ENCODE results near the gene RNASEH2B.

RNASEH2B gene

DNA sequence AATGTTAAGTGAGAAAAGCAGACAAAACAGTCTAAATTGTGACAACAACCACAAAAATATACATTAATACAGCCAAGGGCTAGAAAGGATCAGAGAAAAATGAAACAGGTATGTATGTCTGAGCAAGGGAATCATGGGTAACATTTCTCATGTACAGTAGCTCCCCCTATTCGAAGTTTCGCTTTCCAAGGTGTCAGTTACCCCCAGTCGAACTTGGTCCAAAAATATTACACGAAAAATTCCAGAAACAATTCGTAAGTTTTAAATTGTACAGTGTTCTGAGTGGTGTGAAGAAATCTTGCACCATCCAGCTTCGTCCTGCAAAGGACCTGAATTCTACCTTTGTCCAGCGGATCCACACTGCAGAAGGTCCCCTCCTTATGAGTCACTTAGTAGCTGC is 1.8 kb upstream of the RNASEH2B start:
- Histone ChIP-seq H3K27ac (ENCODE audit: low read depth, low read length, severe bottlenecking) (no peak overlapping the region), H3K4me1 (ENCODE audit: control insufficient read depth, insufficient read depth, low read length, poor library complexity, severe bottlenecking) (peaks cover 12% of the 10 kb centered on the region), H3K36me3 (ENCODE audit: control insufficient read depth, insufficient read depth, low read length) (no peaks in the 10 kb centered on the region), H3K9me3 (ENCODE audit: control insufficient read depth, low read length) (no peaks in the 10 kb centered on the region), H3K4me3 (ENCODE audit: extremely low read depth, insufficient read depth, low read length, poor library complexity, severe bottlenecking) (no peak overlapping the region)
- WGBS, 2 experiments (ENCODE audit: insufficient coverage in 2 of 2): 88 to 97% methylated on average over 6 to 7 of the region's 7 CpGs

DNA sequence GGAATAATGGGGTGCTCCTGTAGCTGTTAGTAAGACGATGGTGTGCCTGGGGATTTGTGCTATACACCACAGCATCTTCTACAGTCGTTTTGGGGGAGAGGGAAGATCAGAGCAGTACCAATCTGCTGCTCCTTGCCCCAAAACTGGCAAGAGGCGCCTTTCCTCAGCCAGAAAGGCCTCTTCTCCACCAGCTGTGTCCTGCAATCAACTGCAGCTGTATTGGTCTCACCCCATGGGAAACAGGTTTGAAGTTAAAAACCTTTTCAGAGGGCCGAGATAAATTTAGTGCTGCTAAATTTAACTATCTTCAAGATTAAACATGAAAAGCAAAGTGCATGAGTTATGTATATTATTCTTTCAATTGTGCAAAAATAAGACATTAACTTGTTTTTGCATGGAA is 1.2 kb upstream of the RNASEH2B start:
- Histone ChIP-seq H3K4me3 (ENCODE audit: extremely low read depth, insufficient read depth, low read length, poor library complexity, severe bottlenecking) (no peak overlapping the region), H3K9me3 (ENCODE audit: control insufficient read depth, low read length) (no peaks in the 10 kb centered on the region), H3K4me1 (ENCODE audit: control insufficient read depth, insufficient read depth, low read length, poor library complexity, severe bottlenecking) (peaks cover 12% of the 10 kb centered on the region), H3K27ac (ENCODE audit: low read depth, low read length, severe bottlenecking) (no peak overlapping the region), H3K36me3 (ENCODE audit: control insufficient read depth, insufficient read depth, low read length) (no peaks in the 10 kb centered on the region)
- no CpG with 5 or more reads among the region's 4 CpGs for WGBS, 2 experiments (ENCODE audit: insufficient coverage in 2 of 2)

DNA sequence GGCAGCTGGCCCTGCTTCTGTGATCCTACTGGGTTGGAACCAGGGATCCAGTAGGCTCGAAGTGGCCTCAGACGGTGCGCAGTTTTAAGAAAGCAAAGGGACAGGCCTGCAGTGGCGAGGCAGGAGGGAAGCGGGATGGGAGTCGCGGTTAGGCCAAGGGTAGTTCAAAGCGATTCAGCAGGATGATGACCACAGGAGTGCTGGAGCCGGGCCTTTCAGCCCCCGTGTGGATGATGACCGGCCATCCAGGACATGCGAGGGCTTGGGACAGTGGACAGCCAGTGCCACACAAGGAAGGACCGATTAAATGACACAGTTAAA is 854 bp downstream of the RNASEH2B start:
- Histone ChIP-seq H3K9me3 (ENCODE audit: control insufficient read depth, low read length) (no peaks in the 10 kb centered on the region), H3K27ac (ENCODE audit: low read depth, low read length, severe bottlenecking) (peak overlapping the region; percentile 71), H3K4me3 (ENCODE audit: extremely low read depth, insufficient read depth, low read length, poor library complexity, severe bottlenecking) (peak overlapping the region; percentile 63), H3K36me3 (ENCODE audit: control insufficient read depth, insufficient read depth, low read length) (no peaks in the 10 kb centered on the region), H3K4me1 (ENCODE audit: control insufficient read depth, insufficient read depth, low read length, poor library complexity, severe bottlenecking) (peaks cover 22% of the 10 kb centered on the region)
- 4 to 9% methylated on average over 7 to 12 of the region's 13 CpGs for WGBS, 2 experiments (ENCODE audit: insufficient coverage in 2 of 2)

DNA sequence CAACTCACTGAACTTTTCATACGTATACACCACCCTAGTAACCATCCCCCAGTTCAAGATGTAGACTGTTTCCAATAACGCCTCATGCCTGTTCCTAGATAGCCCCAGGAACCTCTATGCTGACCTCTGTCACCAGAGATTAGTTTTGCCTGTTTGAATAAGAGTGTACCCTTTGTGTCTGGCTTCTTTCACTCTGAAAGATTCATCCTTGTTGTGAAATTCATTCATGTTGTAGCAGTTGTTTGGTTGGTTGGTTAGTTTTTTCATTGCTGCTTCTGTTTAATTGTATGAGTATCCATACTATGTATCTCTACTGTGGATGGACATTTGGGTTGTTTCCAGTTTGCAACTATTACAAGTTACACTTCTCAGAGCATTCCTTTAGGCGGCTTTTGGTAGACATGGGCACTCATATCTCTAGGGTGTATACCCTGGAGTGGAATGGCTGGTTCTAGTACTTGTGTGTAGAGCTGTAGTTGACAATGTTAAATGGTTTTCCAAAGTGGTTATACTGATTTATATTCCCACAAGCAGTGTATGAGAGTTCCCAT is 1.6 kb downstream of the RNASEH2B start:
- Histone ChIP-seq H3K9me3 (ENCODE audit: control insufficient read depth, low read length) (no peaks in the 10 kb centered on the region), H3K27ac (ENCODE audit: low read depth, low read length, severe bottlenecking) (no peak overlapping the region), H3K36me3 (ENCODE audit: control insufficient read depth, insufficient read depth, low read length) (no peaks in the 10 kb centered on the region), H3K4me3 (ENCODE audit: extremely low read depth, insufficient read depth, low read length, poor library complexity, severe bottlenecking) (peak overlapping the region; percentile 63), H3K4me1 (ENCODE audit: control insufficient read depth, insufficient read depth, low read length, poor library complexity, severe bottlenecking) (peaks cover 22% of the 10 kb centered on the region)
- 50% methylated on average over 1 of the region's 3 CpGs; no CpG with 5 or more reads in 1 of the 2 experiments for WGBS, 2 experiments (ENCODE audit: insufficient coverage in 2 of 2)

DNA sequence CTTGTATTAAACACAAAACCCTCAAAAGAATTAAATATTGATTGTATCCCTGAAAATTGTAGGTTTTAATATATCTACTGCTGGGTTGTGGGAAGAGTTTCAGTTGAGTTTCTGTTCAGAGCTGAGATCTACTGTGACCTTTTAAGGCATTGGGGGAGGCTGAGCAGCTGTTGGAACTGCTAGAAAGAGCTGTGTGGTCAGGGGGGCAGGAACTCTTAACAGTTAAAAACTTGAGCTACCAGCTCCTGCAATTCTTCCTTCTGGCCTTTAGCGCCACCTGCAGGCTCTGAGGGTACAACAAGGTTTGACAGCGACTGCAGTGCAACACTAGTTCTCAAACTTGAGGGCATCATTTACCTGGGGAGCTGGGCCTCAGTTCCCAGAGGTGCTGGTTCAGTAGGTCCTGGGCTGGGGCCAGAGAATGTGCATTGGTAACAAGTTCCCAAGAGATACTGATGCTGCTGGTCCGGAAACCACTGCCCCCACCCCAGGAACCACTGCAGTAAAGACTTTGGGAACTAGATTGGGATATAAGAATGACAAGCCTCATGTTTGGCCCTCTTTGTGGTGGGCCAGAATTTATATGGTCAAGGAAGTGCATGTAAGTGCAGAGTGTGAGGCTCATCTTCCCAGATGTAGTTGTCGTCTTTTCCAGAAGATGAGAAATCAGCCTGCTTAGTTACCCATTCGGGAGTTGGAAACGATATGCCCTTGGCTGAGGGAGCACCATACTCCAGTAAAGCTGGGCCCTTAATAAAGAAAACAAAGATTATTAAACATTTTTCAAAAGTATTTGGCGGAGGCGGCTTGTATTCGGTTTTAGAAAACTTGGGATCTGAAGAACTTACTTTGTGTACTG is 2.6 kb downstream of the RNASEH2B start:
- Histone ChIP-seq H3K36me3 (ENCODE audit: control insufficient read depth, insufficient read depth, low read length) (no peaks in the 10 kb centered on the region), H3K4me3 (ENCODE audit: extremely low read depth, insufficient read depth, low read length, poor library complexity, severe bottlenecking) (no peak overlapping the region), H3K27ac (ENCODE audit: low read depth, low read length, severe bottlenecking) (no peak overlapping the region), H3K9me3 (ENCODE audit: control insufficient read depth, low read length) (no peaks in the 10 kb centered on the region), H3K4me1 (ENCODE audit: control insufficient read depth, insufficient read depth, low read length, poor library complexity, severe bottlenecking) (peaks cover 22% of the 10 kb centered on the region)
- WGBS, 2 experiments (ENCODE audit: insufficient coverage in 2 of 2): 40 to 57% methylated on average over 4 to 5 of the region's 9 CpGs

DNA sequence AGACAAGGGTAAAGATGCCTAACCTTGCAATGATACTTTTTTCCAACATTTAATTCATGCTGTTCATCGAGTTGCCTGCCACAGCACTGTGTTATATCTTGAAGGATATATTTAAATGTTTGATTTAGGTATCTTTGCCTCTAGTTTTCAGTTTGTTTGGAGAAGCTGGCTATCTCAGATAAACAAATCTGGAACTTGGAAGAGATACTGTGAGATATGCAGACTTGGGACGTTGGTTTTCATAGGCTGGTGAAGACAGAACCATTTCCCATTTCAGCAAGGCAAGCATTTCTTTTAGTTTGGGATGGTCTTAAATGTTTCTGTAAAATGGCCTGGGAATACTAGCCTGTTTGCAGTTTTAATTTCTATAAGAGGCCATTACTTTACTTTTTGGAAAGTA is 3.3 kb downstream of the RNASEH2B start:
- WGBS, 2 experiments (ENCODE audit: insufficient coverage in 2 of 2): 56% methylated on average over 1 of the region's 2 CpGs; no CpG with 5 or more reads in 1 of the 2 experiments
- Histone ChIP-seq H3K27ac (ENCODE audit: low read depth, low read length, severe bottlenecking) (no peak overlapping the region), H3K9me3 (ENCODE audit: control insufficient read depth, low read length) (no peaks in the 10 kb centered on the region), H3K4me3 (ENCODE audit: extremely low read depth, insufficient read depth, low read length, poor library complexity, severe bottlenecking) (no peak overlapping the region), H3K4me1 (ENCODE audit: control insufficient read depth, insufficient read depth, low read length, poor library complexity, severe bottlenecking) (peaks cover 22% of the 10 kb centered on the region), H3K36me3 (ENCODE audit: control insufficient read depth, insufficient read depth, low read length) (no peaks in the 10 kb centered on the region)

DNA sequence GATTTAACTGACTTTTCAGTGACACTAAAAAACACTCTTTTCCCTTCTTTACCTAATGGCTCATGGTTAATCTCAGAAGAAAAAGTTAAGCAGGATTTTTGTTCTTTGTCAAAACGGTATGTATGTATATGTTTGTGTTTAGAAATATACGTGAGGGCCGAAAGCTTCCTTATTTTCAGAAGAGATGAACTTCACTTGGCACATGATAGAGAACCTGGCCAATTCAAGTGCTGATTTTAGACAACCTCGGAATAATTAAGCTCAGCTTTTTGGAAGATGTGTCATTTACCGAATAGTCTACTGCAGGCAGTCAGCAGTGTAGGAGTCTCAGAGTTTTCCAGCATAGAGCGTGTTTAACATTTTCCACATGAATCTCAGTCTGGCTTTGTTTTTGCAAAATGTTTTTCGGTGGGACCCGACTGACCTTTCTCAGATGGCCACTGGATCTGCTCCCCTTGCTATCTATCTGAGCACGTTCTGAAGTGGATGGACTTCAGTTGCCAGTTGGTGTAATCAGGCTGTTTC is 4.6 kb downstream of the RNASEH2B start:
- 93 to 96% methylated on average over 7 to 8 of the region's 9 CpGs for WGBS, 2 experiments (ENCODE audit: insufficient coverage in 2 of 2)
- Histone ChIP-seq H3K36me3 (ENCODE audit: control insufficient read depth, insufficient read depth, low read length) (no peaks in the 10 kb centered on the region), H3K4me3 (ENCODE audit: extremely low read depth, insufficient read depth, low read length, poor library complexity, severe bottlenecking) (no peak overlapping the region), H3K9me3 (ENCODE audit: control insufficient read depth, low read length) (no peaks in the 10 kb centered on the region), H3K4me1 (ENCODE audit: control insufficient read depth, insufficient read depth, low read length, poor library complexity, severe bottlenecking) (peaks cover 22% of the 10 kb centered on the region), H3K27ac (ENCODE audit: low read depth, low read length, severe bottlenecking) (no peak overlapping the region)

DNA sequence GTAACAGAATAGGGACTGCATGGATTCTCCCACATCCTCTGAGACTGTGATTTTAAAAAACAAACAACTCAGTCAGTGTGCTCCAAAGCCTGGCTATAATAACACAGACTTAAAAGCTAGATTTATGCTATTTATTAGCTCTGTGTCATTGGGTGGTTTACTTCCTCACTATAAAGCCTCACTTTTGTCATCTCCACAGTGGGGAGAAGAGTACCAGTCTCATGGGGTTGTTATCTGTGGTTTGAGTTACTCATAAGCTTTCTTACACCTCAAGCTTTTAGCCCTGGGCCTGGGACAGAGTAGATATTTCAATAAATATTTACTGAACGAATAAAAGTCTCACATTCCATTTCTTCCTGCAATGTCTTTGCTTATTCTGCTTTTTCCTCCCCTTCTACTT is 5.3 kb downstream of the RNASEH2B start:
- no peak overlapping the region for H3K27ac ChIP-seq (ENCODE audit: low read depth, low read length, severe bottlenecking)
- no peaks in the 10 kb centered on the region for H3K9me3 ChIP-seq (ENCODE audit: control insufficient read depth, low read length)
- no peak overlapping the region for H3K4me3 ChIP-seq (ENCODE audit: extremely low read depth, insufficient read depth, low read length, poor library complexity, severe bottlenecking)
- 73 to 75% methylated on average over 1 of the region's 1 CpG for WGBS, 2 experiments (ENCODE audit: insufficient coverage in 2 of 2)
- H3K36me3 ChIP-seq (ENCODE audit: control insufficient read depth, insufficient read depth, low read length): no peaks in the 10 kb centered on the region
- peaks cover 22% of the 10 kb centered on the region for H3K4me1 ChIP-seq (ENCODE audit: control insufficient read depth, insufficient read depth, low read length, poor library complexity, severe bottlenecking)

DNA sequence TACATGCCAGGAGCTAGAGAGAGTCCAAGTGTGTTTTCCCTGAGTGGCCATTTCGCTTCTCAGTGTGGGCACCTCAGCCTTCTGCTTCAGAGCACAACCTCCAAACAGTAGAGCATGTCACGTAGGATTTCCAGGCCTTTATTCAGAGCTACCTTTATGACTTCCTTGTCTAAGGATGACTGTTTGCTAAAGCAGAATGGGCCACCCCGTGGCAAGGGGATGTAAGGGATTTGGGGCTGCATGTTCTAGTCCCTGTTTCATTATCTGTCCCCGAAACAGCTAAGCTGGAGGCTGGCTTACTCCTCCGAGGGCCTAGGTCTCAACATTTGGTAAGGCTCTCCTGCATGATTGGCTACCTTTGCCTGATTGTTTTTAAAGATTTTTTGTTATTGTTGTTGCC is 6.0 kb downstream of the RNASEH2B start:
- 78 to 93% methylated on average over 4 to 5 of the region's 5 CpGs for WGBS, 2 experiments (ENCODE audit: insufficient coverage in 2 of 2)
- Histone ChIP-seq H3K4me3 (ENCODE audit: extremely low read depth, insufficient read depth, low read length, poor library complexity, severe bottlenecking) (no peak overlapping the region), H3K27ac (ENCODE audit: low read depth, low read length, severe bottlenecking) (no peak overlapping the region), H3K4me1 (ENCODE audit: control insufficient read depth, insufficient read depth, low read length, poor library complexity, severe bottlenecking) (peaks cover 22% of the 10 kb centered on the region), H3K9me3 (ENCODE audit: control insufficient read depth, low read length) (no peaks in the 10 kb centered on the region), H3K36me3 (ENCODE audit: control insufficient read depth, insufficient read depth, low read length) (no peaks in the 10 kb centered on the region)

DNA sequence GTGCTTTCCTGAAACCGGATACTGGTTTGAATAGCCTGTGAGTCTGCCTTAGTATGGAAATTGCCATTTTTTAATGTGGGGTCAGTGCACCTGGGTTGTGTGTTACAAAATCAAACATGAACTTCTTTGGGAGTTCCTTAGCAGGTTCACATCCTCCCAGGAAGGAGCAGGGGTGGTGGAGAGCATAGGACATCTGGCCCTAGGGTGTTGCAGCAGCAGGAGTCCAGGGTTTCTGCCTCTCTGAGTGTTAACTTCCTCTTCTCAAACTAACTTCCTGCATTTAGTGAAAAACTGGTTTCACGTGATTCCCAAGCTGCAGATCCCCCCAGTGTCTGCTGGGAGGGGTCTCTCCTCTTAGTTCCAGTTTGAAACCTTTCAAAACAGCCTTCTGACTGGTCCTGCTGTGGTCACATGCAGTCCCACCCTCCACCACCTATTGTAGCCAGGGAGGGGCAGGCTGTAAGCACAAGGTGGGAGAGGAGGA is 7.2 kb downstream of the RNASEH2B start:
- Histone ChIP-seq H3K27ac (ENCODE audit: low read depth, low read length, severe bottlenecking) (no peak overlapping the region), H3K4me3 (ENCODE audit: extremely low read depth, insufficient read depth, low read length, poor library complexity, severe bottlenecking) (no peak overlapping the region), H3K9me3 (ENCODE audit: control insufficient read depth, low read length) (peaks cover 3% of the 10 kb centered on the region), H3K36me3 (ENCODE audit: control insufficient read depth, insufficient read depth, low read length) (no peaks in the 10 kb centered on the region), H3K4me1 (ENCODE audit: control insufficient read depth, insufficient read depth, low read length, poor library complexity, severe bottlenecking) (peaks cover 12% of the 10 kb centered on the region)
- 20 to 60% methylated on average over 1 of the region's 2 CpGs for WGBS, 2 experiments (ENCODE audit: insufficient coverage in 2 of 2)

DNA sequence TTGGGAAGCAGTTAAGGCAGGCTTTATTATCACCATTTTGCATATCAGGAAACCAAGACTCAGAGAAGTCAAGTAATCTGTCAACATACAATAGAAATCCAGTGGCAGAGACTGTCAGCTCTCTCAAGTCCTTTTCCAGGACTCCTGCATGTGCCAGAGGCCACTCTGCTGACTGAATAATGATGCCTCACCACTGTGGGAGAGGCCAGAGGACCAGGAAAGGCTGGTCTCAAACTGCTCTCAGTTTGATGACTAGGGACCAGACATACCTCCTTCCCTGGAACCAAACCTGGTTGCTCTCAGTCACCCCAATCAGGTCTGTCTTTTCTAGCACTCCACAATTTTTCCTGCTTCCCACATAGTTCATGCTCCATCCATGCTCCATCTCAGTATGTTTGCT is 8.0 kb downstream of the RNASEH2B start:
- no peak overlapping the region for H3K4me3 ChIP-seq (ENCODE audit: extremely low read depth, insufficient read depth, low read length, poor library complexity, severe bottlenecking)
- peaks cover 11% of the 10 kb centered on the region for H3K9me3 ChIP-seq (ENCODE audit: control insufficient read depth, low read length)
- no peak overlapping the region for H3K27ac ChIP-seq (ENCODE audit: low read depth, low read length, severe bottlenecking)
- H3K36me3 ChIP-seq (ENCODE audit: control insufficient read depth, insufficient read depth, low read length): no peaks in the 10 kb centered on the region
- peaks cover 10% of the 10 kb centered on the region for H3K4me1 ChIP-seq (ENCODE audit: control insufficient read depth, insufficient read depth, low read length, poor library complexity, severe bottlenecking)

Data from mesodermal cell (in vitro differentiated cells).